ENCODE data around the gene WWC2. TPM values are rescaled to one million over a fixed set of nuclear protein-coding genes. Genes with fewer than 3 reads are reported as not detected.

Gene WWC2
- total RNA-seq, 1 donor from 2014 or later = 24.6 TPM

GRCh38 chr4:183154701-183155391 is 55.8 kb downstream of the WWC2 start:
- H3K4me3 Mint-ChIP-seq = peak overlapping the region; percentile 52

GRCh38 chr4:183155450-183156184 is 56.6 kb downstream of the WWC2 start:
- Mint-ChIP-seq H3K36me3 (peaks cover 10% of the 10 kb centered on the region), H3K9me3 (no peaks in the 10 kb centered on the region), H3K27me3 (no peaks in the 10 kb centered on the region), H3K27ac (no peak overlapping the region), H3K4me1 (ENCODE audit: unreplicated experiment) (peaks cover 10% of the 10 kb centered on the region), H3K4me3 (no peak overlapping the region)
- DNase-seq (ENCODE audit: extremely low spot score, unreplicated experiment) = no peak
- TF ChIP-seq CTCF (conservative IDR thresholded peaks at IDR 0.05) = no peak

More at GRCh38 chr4:183154701-183155391, 55.8 kb downstream of the WWC2 start:
- DNase-seq (ENCODE audit: extremely low spot score, unreplicated experiment) = no peak
- Mint-ChIP-seq H3K27ac (peak overlapping the region; percentile 39), H3K27me3 (no peaks in the 10 kb centered on the region), H3K9me3 (no peaks in the 10 kb centered on the region), H3K36me3 (peaks cover 10% of the 10 kb centered on the region), H3K4me1 (ENCODE audit: unreplicated experiment) (peaks cover 14% of the 10 kb centered on the region)
- no peak for TF ChIP-seq CTCF (conservative IDR thresholded peaks at IDR 0.05)

GRCh38 chr4:183157215-183157614 is 58.2 kb downstream of the WWC2 start:
- Mint-ChIP-seq H3K27me3 (no peaks in the 10 kb centered on the region), H3K27ac (no peak overlapping the region)

GRCh38 chr4:183158062-183158461 is 59.0 kb downstream of the WWC2 start:
- peaks cover 10% of the 10 kb centered on the region for H3K36me3 Mint-ChIP-seq
- DNase-seq (ENCODE audit: extremely low spot score, unreplicated experiment) = no peak
- H3K27ac Mint-ChIP-seq = no peak overlapping the region
- TF ChIP-seq CTCF (conservative IDR thresholded peaks at IDR 0.05) = no peak
- H3K9me3 Mint-ChIP-seq = no peaks in the 10 kb centered on the region
- no peak overlapping the region for H3K4me3 Mint-ChIP-seq
- peaks cover 17% of the 10 kb centered on the region for H3K4me1 Mint-ChIP-seq (ENCODE audit: unreplicated experiment)
- no peaks in the 10 kb centered on the region for H3K27me3 Mint-ChIP-seq

More at GRCh38 chr4:183157215-183157614, 58.2 kb downstream of the WWC2 start:
- no peak overlapping the region for H3K4me3 Mint-ChIP-seq
- peaks cover 10% of the 10 kb centered on the region for H3K4me1 Mint-ChIP-seq (ENCODE audit: unreplicated experiment)
- peaks cover 10% of the 10 kb centered on the region for H3K36me3 Mint-ChIP-seq
- DNase-seq (ENCODE audit: extremely low spot score, unreplicated experiment) = no peak
- H3K9me3 Mint-ChIP-seq = no peaks in the 10 kb centered on the region
- TF ChIP-seq CTCF (conservative IDR thresholded peaks at IDR 0.05) = no peak

GRCh38 chr4:183161630-183162029 is 62.6 kb downstream of the WWC2 start:
- TF ChIP-seq CTCF (conservative IDR thresholded peaks at IDR 0.05) = no peak
- Mint-ChIP-seq H3K27ac (no peak overlapping the region), H3K9me3 (no peaks in the 10 kb centered on the region), H3K4me3 (no peak overlapping the region), H3K4me1 (ENCODE audit: unreplicated experiment) (peaks cover 26% of the 10 kb centered on the region), H3K27me3 (no peaks in the 10 kb centered on the region), H3K36me3 (no peaks in the 10 kb centered on the region)
- DNase-seq (ENCODE audit: extremely low spot score, unreplicated experiment) = no peak

All from type B pancreatic cell (in vitro differentiated cells).